HEK293T (cell line): ENCODE results near the gene ADGRG4.
"Not testable (repeated sequence)": the region's sequence is repeated elsewhere in the genome, so short reads cannot be mapped to it uniquely, and the experiment has no call there.

Experiments used
- CTCF ChIA-PET: fragments of 350-600 bp; formaldehyde crosslinking; extraction: SDS; loops from one replicate; lab custom pipeline; 2021; ENCODE audit warnings: antibody characterized with exemption, inconsistent platforms; lab: Yijun Ruan, JAX
- POLR2A ChIA-PET: fragments of 350-600 bp; formaldehyde crosslinking; extraction: SDS; loops from one replicate; lab custom pipeline; 2020; ENCODE audit warnings: antibody characterized with exemption, inconsistent platforms; lab: Yijun Ruan, JAX
- DNase-seq: peaks from one replicate; pipeline ENCODE4 v3.0.0; 2012; ENCODE audit warnings: mixed read lengths; ENCODE audit errors: extremely low spot score
- ARNT ChIP-seq: fragments of 450-650 bp; IDR thresholded peaks from 2 replicates; pipeline ENCODE4 v1.6.1; 2017; ENCODE audit warnings: mild to moderate bottlenecking
- BHLHE40 ChIP-seq: fragments of 450-650 bp; IDR thresholded peaks from 2 replicates; pipeline ENCODE4 v1.6.1; 2016; ENCODE audit warnings: mild to moderate bottlenecking, moderate library complexity, borderline replicate concordance
- CTBP1 ChIP-seq: fragments of 450-650 bp; IDR thresholded peaks from 2 replicates; pipeline ENCODE4 v1.6.1; 2016; ENCODE audit warnings: borderline replicate concordance
- ELF4 ChIP-seq: fragments of 450-650 bp; IDR thresholded peaks from 2 replicates; pipeline ENCODE4 v1.6.1; 2017; ENCODE audit warnings: antibody characterized with exemption
- FOXA1 ChIP-seq: fragments of 450-650 bp; IDR thresholded peaks from 2 replicates; pipeline ENCODE4 v1.6.1; 2016; ENCODE audit warnings: mild to moderate bottlenecking
- FOXK2 ChIP-seq: fragments of 450-650 bp; IDR thresholded peaks from 2 replicates; pipeline ENCODE4 v1.6.1; 2016; ENCODE audit warnings: mild to moderate bottlenecking
- FOXM1 ChIP-seq: fragments of 450-650 bp; IDR thresholded peaks from 2 replicates; pipeline ENCODE4 v1.6.1; 2017; ENCODE audit warnings: mild to moderate bottlenecking, borderline replicate concordance
- HDGF ChIP-seq: fragments of 450-650 bp; IDR thresholded peaks from 2 replicates; pipeline ENCODE4 v1.6.1; 2017; ENCODE audit warnings: antibody characterized with exemption, borderline replicate concordance
- L3MBTL2 ChIP-seq: fragments of 450-650 bp; conservative IDR thresholded peaks from 2 replicates; pipeline ENCODE4 v1.6.1; 2016; ENCODE audit warnings: mild to moderate bottlenecking
- LEF1 ChIP-seq: fragments of 450-650 bp; IDR thresholded peaks from 2 replicates; pipeline ENCODE4 v1.6.1; 2017; ENCODE audit warnings: mild to moderate bottlenecking, borderline replicate concordance
- NFRKB ChIP-seq: fragments of 450-650 bp; IDR thresholded peaks from 2 replicates; pipeline ENCODE4 v1.6.1; 2016; ENCODE audit warnings: mild to moderate bottlenecking, moderate library complexity
- PKNOX1 ChIP-seq: fragments of 450-650 bp; IDR thresholded peaks from 2 replicates; pipeline ENCODE4 v1.6.1; 2016
- SP1 ChIP-seq: fragments of 450-650 bp; IDR thresholded peaks from 2 replicates; pipeline ENCODE4 v1.6.1; 2017
- SUZ12 ChIP-seq: fragments of 450-650 bp; IDR thresholded peaks from 2 replicates; pipeline ENCODE4 v1.6.1; 2016; ENCODE audit warnings: mild to moderate bottlenecking
- TARDBP ChIP-seq: fragments of 450-650 bp; IDR thresholded peaks from 2 replicates; pipeline ENCODE4 v1.6.1; 2016
- ZNF384 ChIP-seq: fragments of 450-650 bp; IDR thresholded peaks from 2 replicates; pipeline ENCODE4 v1.6.1; 2016

Gene ADGRG4

GRCh38 chrX:136272325-136272724 is 28.4 kb upstream of the ADGRG4 start:
- no peak for TF ChIP-seq TARDBP
- no peak for TF ChIP-seq ZNF384
- TF ChIP-seq CTBP1: no peak
- TF ChIP-seq NFRKB: no peak
- CTCF ChIA-PET: interaction anchor here (0.6 to 1.8 kb wide), 3 partner anchors 16 to 266 kb away, joined by 3 to 12 read pairs (median 6); no protein-coding TSS in a partner anchor
- peak; percentile 29 for DNase-seq
- POLR2A ChIA-PET: no interaction called here

- TF ChIP-seq PKNOX1: no peak
- no peak for TF ChIP-seq HDGF
- no peak for TF ChIP-seq TARDBP
- TF ChIP-seq L3MBTL2: no peak
- no peak for TF ChIP-seq ELF4
- no peak for TF ChIP-seq LEF1
- ChIA-PET CTCF (no interaction called here), POLR2A (no interaction called here)
- no peak for DNase-seq
Observed at GRCh38 chrX:136273986-136274385, 26.8 kb upstream of the ADGRG4 start.

GRCh38 chrX:136275553-136275952 is 25.2 kb upstream of the ADGRG4 start:
- TF ChIP-seq ELF4 (no peak), ZNF384 (no peak), L3MBTL2 (no peak), CTBP1 (no peak), LEF1 (no peak), FOXA1 (no peak), SUZ12 (no peak), NFRKB (no peak), BHLHE40 (no peak), HDGF (no peak), TARDBP (no peak), FOXM1 (no peak), PKNOX1 (no peak), ARNT (no peak), SP1 (no peak), FOXK2 (no peak)
- POLR2A ChIA-PET: no interaction called here
- DNase-seq: no peak
- CTCF ChIA-PET: no interaction called here

GRCh38 chrX:136286375-136286774 is 14.4 kb upstream of the ADGRG4 start:
- POLR2A ChIA-PET, DNase-seq: not testable (repeated sequence)
- CTCF ChIA-PET: interaction anchor here (1.8 kb wide), 1 partner anchor 18 kb away, joined by 4 read pairs; no protein-coding TSS in a partner anchor

GRCh38 chrX:136291824-136292223 is 8.9 kb upstream of the ADGRG4 start:
- ChIA-PET POLR2A (no interaction called here), CTCF (no interaction called here)
- TF ChIP-seq HDGF (no peak), SUZ12 (no peak), ZNF384 (no peak), CTBP1 (no peak), ELF4 (no peak), PKNOX1 (no peak), ARNT (no peak), BHLHE40 (no peak), FOXK2 (no peak), TARDBP (no peak), NFRKB (no peak), FOXM1 (no peak), FOXA1 (no peak), SP1 (no peak), LEF1 (no peak), L3MBTL2 (no peak)
- DNase-seq: no peak

GRCh38 chrX:136292656-136293055 is 8.1 kb upstream of the ADGRG4 start:
- CTCF ChIA-PET: no interaction called here

GRCh38 chrX:136295380-136295779 is 5.4 kb upstream of the ADGRG4 start:
- TF ChIP-seq LEF1: no peak
- TF ChIP-seq ELF4: no peak
- no peak for TF ChIP-seq CTBP1
- TF ChIP-seq FOXA1: no peak
- TF ChIP-seq NFRKB: no peak
- no peak for TF ChIP-seq TARDBP
- TF ChIP-seq HDGF: no peak
- no peak for TF ChIP-seq FOXM1
- no peak for DNase-seq
- POLR2A ChIA-PET: no interaction called here
- CTCF ChIA-PET: no interaction called here

More at GRCh38 chrX:136292656-136293055, 8.1 kb upstream of the ADGRG4 start:
- POLR2A ChIA-PET: no interaction called here
- DNase-seq: no peak
- TF ChIP-seq CTBP1 (no peak), SUZ12 (no peak), TARDBP (no peak), HDGF (no peak), L3MBTL2 (no peak)
